IMR-90 (cell line): ENCODE data around the gene MYO1C. TPM values are rescaled to one million over a fixed set of nuclear protein-coding genes. Genes with fewer than 3 reads are reported as not detected.

Experiments
- ATAC-seq: fragments of 200-7000 bp; cut with Tn5 transposase; 2 replicates; pipeline ENCODE4 v1.9.1; 2020; ENCODE audit warnings: low read depth, mild to moderate bottlenecking, moderate library complexity
- BruUV-seq: library from RNA; stranded (reverse); fragments of 400-500 nt; replicated peaks from 2 replicates; lab custom pipeline; 2021; lab: Mats Ljungman, UMichigan
- CTCF ChIA-PET: fragments of 300-600 bp; formaldehyde crosslinking; extraction: SDS; loops from one replicate; lab custom pipeline; 2021; ENCODE audit warnings: antibody characterized with exemption; lab: Yijun Ruan, JAX
- POLR2A ChIA-PET: fragments of 300-600 bp; sonication (Branson Sonifier 250); formaldehyde crosslinking; loops from one replicate; lab custom pipeline; 2022; ENCODE audit warnings: antibody characterized with exemption; ENCODE audit not compliant: unreplicated experiment; lab: Charles Lee
- DNase-seq: peaks from one replicate; pipeline ENCODE4 v3.0.0; 2013
- H2AFZ ChIP-seq: replicated peaks from 2 replicates; pipeline ENCODE3; 2013; ENCODE audit warnings: low read length, mild to moderate bottlenecking; ENCODE audit not compliant: poor library complexity
- H2AK5ac ChIP-seq: 2 replicates; pipeline ENCODE4 v1.6.1; 2013; ENCODE audit warnings: low read depth, low read length, inconsistent platforms
- H2AK9ac ChIP-seq: replicated peaks from 2 replicates; pipeline ENCODE3; 2013; ENCODE audit warnings: mild to moderate bottlenecking, low read depth, low read length, moderate library complexity; ENCODE audit not compliant: poor library complexity
- H2BK120ac ChIP-seq: 2 replicates; pipeline ENCODE4 v1.6.1; 2013; ENCODE audit warnings: low read depth, low read length, inconsistent platforms
- H2BK15ac ChIP-seq: 3 replicates; pipeline ENCODE4 v1.6.1; 2013; ENCODE audit warnings: low read depth, low read length, inconsistent platforms
- H2BK20ac ChIP-seq: 2 replicates; pipeline ENCODE4 v1.6.1; 2013; ENCODE audit warnings: low read depth, mild to moderate bottlenecking, inconsistent platforms, low read length, moderate library complexity
- H2BK5ac ChIP-seq: 2 replicates; pipeline ENCODE4 v1.6.1; 2013; ENCODE audit warnings: mild to moderate bottlenecking, low read depth, low read length, inconsistent platforms; ENCODE audit not compliant: poor library complexity, severe bottlenecking
- H3K14ac ChIP-seq: replicated peaks from 2 replicates; pipeline ENCODE4 v1.6.1; 2013; ENCODE audit warnings: low read depth, low read length, inconsistent platforms
- H3K18ac ChIP-seq: 2 replicates; pipeline ENCODE4 v1.6.1; 2013; ENCODE audit warnings: low read depth, low read length, control low read depth
- H3K23ac ChIP-seq: 2 replicates; pipeline ENCODE4 v1.6.1; 2013; ENCODE audit warnings: low read depth, low read length, inconsistent platforms
- H3K27ac ChIP-seq: 2 replicates; pipeline ENCODE4 v1.5.1; 2013; ENCODE audit warnings: mild to moderate bottlenecking, control low read depth, low read length; ENCODE audit not compliant: insufficient read depth
- H3K27me3 ChIP-seq: 2 replicates; pipeline ENCODE4 v1.6.1; 2013; ENCODE audit warnings: low read length; ENCODE audit not compliant: control insufficient read depth, insufficient read depth
- H3K36me3 ChIP-seq: 2 replicates; pipeline ENCODE4 v1.6.1; 2013; ENCODE audit warnings: low read length, mixed read lengths; ENCODE audit not compliant: control insufficient read depth, insufficient read depth
- H3K4ac ChIP-seq: 2 replicates; pipeline ENCODE4 v1.6.1; 2013; ENCODE audit warnings: low read depth, low read length, inconsistent platforms
- H3K4me1 ChIP-seq: 2 replicates; pipeline ENCODE4 v1.6.1; 2013; ENCODE audit warnings: low read length, mixed read lengths; ENCODE audit not compliant: control insufficient read depth, insufficient read depth
- H3K4me2 ChIP-seq: 2 replicates; pipeline ENCODE4 v1.6.1; 2013; ENCODE audit warnings: low read depth, mild to moderate bottlenecking, control low read depth, low read length, moderate library complexity
- H3K4me3 ChIP-seq: 2 replicates; pipeline ENCODE4 v1.5.1; 2013; ENCODE audit warnings: low read depth, mild to moderate bottlenecking, control low read depth, low read length, moderate library complexity; ENCODE audit not compliant: insufficient read depth
- H3K56ac ChIP-seq: 2 replicates; pipeline ENCODE4 v1.6.1; 2013; ENCODE audit warnings: low read length, inconsistent platforms; ENCODE audit not compliant: insufficient read depth; ENCODE audit errors: extremely low read depth
- H3K79me1 ChIP-seq, 2 experiments: 2 replicates each; pipeline ENCODE4 v1.6.1; 2013; ENCODE audit warnings: low read length in 2 of 2, inconsistent platforms in 1 of 2, low read depth in 1 of 2
- H3K9ac ChIP-seq: 2 replicates; pipeline ENCODE4 v1.6.1; 2013; ENCODE audit warnings: low read depth, low read length, control low read depth
- H3K9me1 ChIP-seq: 2 replicates; pipeline ENCODE4 v1.6.1; 2013; ENCODE audit warnings: low read length, inconsistent platforms; ENCODE audit not compliant: insufficient read depth
- H3K9me3 ChIP-seq: 2 replicates; pipeline ENCODE4 v1.6.1; 2013; ENCODE audit warnings: low read length; ENCODE audit not compliant: control insufficient read depth, insufficient read depth
- H4K20me1 ChIP-seq: 2 replicates; pipeline ENCODE4 v1.6.1; 2013; ENCODE audit warnings: low read length, inconsistent platforms; ENCODE audit not compliant: insufficient read depth
- H4K5ac ChIP-seq: 2 replicates; pipeline ENCODE4 v1.6.1; 2013; ENCODE audit warnings: mild to moderate bottlenecking, low read depth, low read length, control low read depth
- H4K8ac ChIP-seq, 2 experiments: 2 replicates each; pipeline ENCODE4 v1.6.1; 2013; ENCODE audit warnings: low read depth in 2 of 2, low read length in 2 of 2, control low read depth in 1 of 2, inconsistent platforms in 1 of 2
- H4K91ac ChIP-seq: 2 replicates; pipeline ENCODE4 v1.6.1; 2013; ENCODE audit warnings: low read depth, low read length, inconsistent platforms; ENCODE audit not compliant: insufficient read depth
- BHLHE40 ChIP-seq: fragments of 150-350 bp; IDR thresholded peaks from 2 replicates; pipeline ENCODE4 v1.6.1; 2016; ENCODE audit warnings: mild to moderate bottlenecking, low read depth, low read length
- MAFK ChIP-seq: IDR thresholded peaks from 2 replicates; pipeline ENCODE4 v1.6.1; 2012; ENCODE audit warnings: low read depth, low read length, improper control_type of control experiment
- MAZ ChIP-seq: IDR thresholded peaks from 2 replicates; pipeline ENCODE4 v1.6.1; 2012; ENCODE audit warnings: low read depth, mild to moderate bottlenecking, low read length, improper control_type of control experiment, moderate library complexity, borderline replicate concordance
- POLR2A ChIP-seq: IDR thresholded peaks from 2 replicates; pipeline ENCODE4 v1.6.1; 2012; ENCODE audit warnings: mild to moderate bottlenecking, low read depth, low read length
- RAD21 ChIP-seq: IDR thresholded peaks from 2 replicates; pipeline ENCODE4 v1.6.1; 2012; ENCODE audit warnings: low read length, improper control_type of control experiment
- SMC3 ChIP-seq: fragments of 150-350 bp; IDR thresholded peaks from 2 replicates; pipeline ENCODE4 v1.6.1; 2016; ENCODE audit warnings: low read depth, mild to moderate bottlenecking, antibody characterized with exemption, low read length, moderate library complexity
- WGBS, 2 experiments: methylation state at CpG; one replicate each; pipeline versions ENCODE4 v1.1.5 to v1.1.7; 2013; ENCODE audit warnings: missing lambda C conversion rate in 2 of 2; ENCODE audit not compliant: insufficient read length in 1 of 2; ENCODE audit errors: extremely low coverage in 2 of 2; 5-methylcytosine and 5-hydroxymethylcytosine counted together
- dilution Hi-C: fragments of 300-500 bp; cut with HindIII; formaldehyde crosslinking; loops from one replicate; pipeline ENCODE4 v1.14.3; 2018; ENCODE audit warnings: low sequenced_read_pairs; ENCODE audit not compliant: unreplicated experiment
- in situ Hi-C: fragments of 300-500 bp; cut with MboI; formaldehyde crosslinking; loops from 3 replicates; pipeline ENCODE4 v1.14.3; 2019; ENCODE audit warnings: low sequenced_read_pairs, inconsistent platforms, mixed read lengths
- intact Hi-C: fragments of 100-400 bp; cut with micrococcal nuclease; formaldehyde crosslinking; loops from 2 replicates; pipeline ENCODE4 v1.10.0; 2022
- polyA plus RNA-seq, 3 experiments: library from polyadenylated mRNA; depleted of rRNA; stranded (reverse); fragments of >200 nt; gene quantifications; 2 replicates each; pipeline ENCODE4 v1.2.3, GENCODE V29; 2012; ENCODE audit warnings: low replicate concordance in 1 of 3
- total RNA-seq: library from RNA; depleted of rRNA; stranded (reverse); fragments of >200 nt; gene quantifications from 2 replicates; pipeline ENCODE4 v1.2.3, GENCODE V29; 2012
- TF ChIP-seq, protein P1 (sequence below): conservative IDR thresholded peaks from 2 replicates; pipeline ENCODE4 v1.5.1; 2012; ENCODE audit warnings: mild to moderate bottlenecking, low read depth, low read length, improper control_type of control experiment
- TF ChIP-seq, protein P2 (sequence below): fragments of 150-350 bp; IDR thresholded peaks from 2 replicates; pipeline ENCODE4 v1.6.1; 2016; ENCODE audit warnings: low read depth, mild to moderate bottlenecking, low read length, moderate library complexity, borderline replicate concordance

MYO1C gene
- total and polyA plus RNA-seq, 2 of the 4 experiments (the other 2 are of a cell fraction) = 162 to 196 TPM

DNA sequence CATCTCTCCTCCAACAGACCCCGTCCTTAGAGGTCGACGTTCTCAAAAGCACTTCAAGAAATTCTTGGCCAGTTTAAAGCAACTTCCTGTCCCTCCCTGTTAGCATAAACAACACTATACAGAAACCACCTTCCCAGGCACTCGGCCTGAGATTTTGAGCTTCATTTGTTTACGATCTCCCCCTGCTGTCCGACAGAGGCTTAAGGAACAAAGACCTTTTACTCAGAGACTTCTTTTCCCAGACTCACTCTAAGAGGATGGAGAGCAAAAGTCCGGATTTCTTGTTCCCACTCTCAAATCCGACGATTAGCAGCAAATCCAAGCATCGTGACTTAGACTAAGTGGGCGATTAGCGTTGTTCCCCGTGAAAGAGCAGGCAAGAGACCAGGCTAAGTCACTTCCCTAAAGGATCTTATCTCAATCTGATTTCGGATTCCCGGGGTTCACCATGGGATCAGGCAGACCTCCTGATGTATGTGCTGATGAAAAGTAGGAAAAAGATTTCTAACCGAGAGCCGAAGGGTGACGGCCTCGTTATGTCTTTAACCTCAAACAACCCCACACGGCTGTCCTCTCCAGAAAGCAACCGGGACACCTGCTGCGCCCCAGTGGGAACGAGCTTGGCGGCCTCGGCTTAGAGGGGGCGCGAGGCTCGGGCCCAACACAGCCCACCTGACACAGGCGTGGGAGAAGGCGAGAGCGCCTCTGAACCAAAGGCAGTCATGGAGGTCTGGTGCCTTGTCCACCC lies 23.3 kb upstream of the MYO1C start:
- peak overlapping the region; percentile 93 for H3K23ac ChIP-seq
- H4K91ac ChIP-seq = peak overlapping the region; percentile 81
- H3K79me1 ChIP-seq = peaks cover 16 to 63% of the 10 kb centered on the region in 2 experiments
- peak overlapping the region; percentile 88 for H2AK5ac ChIP-seq
- H3K4me3 ChIP-seq = peak overlapping the region; percentile 68
- peak overlapping the region; percentile 77; the same call in 1 of the 3 replicates for H2BK15ac ChIP-seq
- H3K18ac ChIP-seq = peak overlapping the region; percentile 38
- H3K9me3 ChIP-seq = no peaks in the 10 kb centered on the region
- peak overlapping the region; percentile 77; the same call in 1 of the 2 replicates for H3K14ac ChIP-seq
- H2BK5ac ChIP-seq = peak overlapping the region; percentile 76
- no peaks in the 10 kb centered on the region; the same call in 1 of the 2 replicates for H3K9me1 ChIP-seq
- peak overlapping the region; percentile 92 for H3K27ac ChIP-seq
- intact Hi-C loops = loop anchor here (1.0 to 2.0 kb wide), 5 partner anchors 25 to 257 kb away; partner anchors contain the start of gene CRK
- TF ChIP-seq MAZ (peak; percentile 36; the same call in 1 of the 2 replicates), POLR2A (peak; percentile 50; the same call in 1 of the 2 replicates), BHLHE40 (no peak), MAFK (no peak), SMC3 (peak; percentile 86), RAD21 (peak; percentile 85)
- TF ChIP-seq, protein P1, sequence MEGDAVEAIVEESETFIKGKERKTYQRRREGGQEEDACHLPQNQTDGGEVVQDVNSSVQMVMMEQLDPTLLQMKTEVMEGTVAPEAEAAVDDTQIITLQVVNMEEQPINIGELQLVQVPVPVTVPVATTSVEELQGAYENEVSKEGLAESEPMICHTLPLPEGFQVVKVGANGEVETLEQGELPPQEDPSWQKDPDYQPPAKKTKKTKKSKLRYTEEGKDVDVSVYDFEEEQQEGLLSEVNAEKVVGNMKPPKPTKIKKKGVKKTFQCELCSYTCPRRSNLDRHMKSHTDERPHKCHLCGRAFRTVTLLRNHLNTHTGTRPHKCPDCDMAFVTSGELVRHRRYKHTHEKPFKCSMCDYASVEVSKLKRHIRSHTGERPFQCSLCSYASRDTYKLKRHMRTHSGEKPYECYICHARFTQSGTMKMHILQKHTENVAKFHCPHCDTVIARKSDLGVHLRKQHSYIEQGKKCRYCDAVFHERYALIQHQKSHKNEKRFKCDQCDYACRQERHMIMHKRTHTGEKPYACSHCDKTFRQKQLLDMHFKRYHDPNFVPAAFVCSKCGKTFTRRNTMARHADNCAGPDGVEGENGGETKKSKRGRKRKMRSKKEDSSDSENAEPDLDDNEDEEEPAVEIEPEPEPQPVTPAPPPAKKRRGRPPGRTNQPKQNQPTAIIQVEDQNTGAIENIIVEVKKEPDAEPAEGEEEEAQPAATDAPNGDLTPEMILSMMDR = peak; percentile 79
- TF ChIP-seq, protein P2, sequence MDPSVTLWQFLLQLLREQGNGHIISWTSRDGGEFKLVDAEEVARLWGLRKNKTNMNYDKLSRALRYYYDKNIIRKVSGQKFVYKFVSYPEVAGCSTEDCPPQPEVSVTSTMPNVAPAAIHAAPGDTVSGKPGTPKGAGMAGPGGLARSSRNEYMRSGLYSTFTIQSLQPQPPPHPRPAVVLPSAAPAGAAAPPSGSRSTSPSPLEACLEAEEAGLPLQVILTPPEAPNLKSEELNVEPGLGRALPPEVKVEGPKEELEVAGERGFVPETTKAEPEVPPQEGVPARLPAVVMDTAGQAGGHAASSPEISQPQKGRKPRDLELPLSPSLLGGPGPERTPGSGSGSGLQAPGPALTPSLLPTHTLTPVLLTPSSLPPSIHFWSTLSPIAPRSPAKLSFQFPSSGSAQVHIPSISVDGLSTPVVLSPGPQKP = no peak
- peak overlapping the region; percentile 61 for H4K5ac ChIP-seq
- H2AK9ac ChIP-seq = peak overlapping the region; percentile 76
- DNase-seq (peak; percentile 91), ATAC-seq (peak; percentile 43)
- H2BK20ac ChIP-seq = no peak overlapping the region; the same call in 1 of the 2 replicates
- no peaks in the 10 kb centered on the region for H3K27me3 ChIP-seq
- peak overlapping the region; percentile 93 for H2AFZ ChIP-seq
- H3K4ac ChIP-seq = peak overlapping the region; percentile 92
- peak overlapping the region; percentile 84 for H3K56ac ChIP-seq
- H4K20me1 ChIP-seq = peaks cover 10% of the 10 kb centered on the region
- H3K9ac ChIP-seq = peak overlapping the region; percentile 85
- WGBS, 2 experiments = 0% methylated on average over 6 of the region's 31 CpGs; no CpG with 5 or more reads in 1 of the 2 experiments
- in situ Hi-C loops = loop anchor here (5.0 to 10.0 kb wide), 2 partner anchors 151 to 244 kb away; partner anchors contain the start of gene BHLHA9
- peak overlapping the region; percentile 70; the same call in 1 of the 2 replicates for H2BK120ac ChIP-seq
- ChIA-PET CTCF (interaction anchor here (0.7 to 2.1 kb wide), 6 partner anchors 10 to 154 kb away, joined by 3 to 6 read pairs (median 4); no protein-coding TSS in a partner anchor), POLR2A (no interaction called here)
- peak overlapping the region; percentile 97 for H3K4me2 ChIP-seq
- H3K36me3 ChIP-seq = peaks cover 18% of the 10 kb centered on the region
- no TSS peak for BruUV-seq
- dilution Hi-C loops = no loop called here
- H3K4me1 ChIP-seq = peaks cover 3% of the 10 kb centered on the region
- H4K8ac ChIP-seq = peak overlapping the region; percentile 72 to 89; a peak in 3 of 4 replicates
